A673 (cell line): ENCODE data around the gene OR56A3.

Source experiments
- CTCF ChIP-seq: fragments of 300-800, 200-600 bp; sonication (generic); conservative IDR thresholded peaks from 2 replicates; pipeline ENCODE4 v1.5.1; 2017; ENCODE audit warnings: low read depth, mild to moderate bottlenecking, antibody characterized with exemption, low read length, moderate library complexity, mixed read lengths
- EZH2 ChIP-seq: fragments of 200-600 bp; sonication (generic); IDR thresholded peaks from 2 replicates; pipeline ENCODE4 v1.6.1; 2017; ENCODE audit warnings: borderline replicate concordance, low read depth, mild to moderate bottlenecking, mixed read lengths, antibody characterized with exemption, low read length; ENCODE audit not compliant: poor library complexity, severe bottlenecking

DNA sequence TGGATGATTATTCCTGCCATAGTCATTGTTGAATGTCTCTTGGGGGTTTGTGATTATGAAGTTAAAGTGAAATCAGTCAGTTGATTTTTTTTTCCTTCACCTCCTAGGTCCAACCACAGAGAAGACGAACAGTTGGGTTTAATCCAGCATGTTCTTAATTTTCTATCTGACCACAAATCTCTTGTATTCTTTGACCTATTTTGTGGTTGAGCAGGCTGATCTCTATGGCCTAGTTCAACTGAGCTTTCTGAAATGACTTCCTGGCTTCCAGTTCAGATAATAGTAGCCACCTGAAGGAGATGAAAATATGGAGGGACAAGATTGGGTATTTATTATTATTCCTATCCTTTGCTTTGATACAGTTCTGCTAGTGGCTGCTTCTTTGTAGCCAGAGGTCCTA lies 31.5 kb downstream of the OR56A3 start:
- no peak for TF ChIP-seq CTCF
- TF ChIP-seq EZH2 = no peak
